RWPE2 (cell line): Measurements from ENCODE around the gene CCNB2.
"Not testable (repeated sequence)": the region's sequence is repeated elsewhere in the genome, so short reads cannot be mapped to it uniquely, and the experiment has no call there.

Experiments used
- ATAC-seq: fragments of 200-7000 bp; cut with Tn5 transposase; 3 replicates; pipeline ENCODE4 v1.9.1; 2021; ENCODE audit warnings: low read depth
- DNase-seq: peaks from one replicate; pipeline ENCODE4 v3.0.0-alpha.2; 2020; ENCODE audit warnings: low spot score
- H3K27ac ChIP-seq: fragments of 450-650 bp; 2 replicates; pipeline ENCODE4 v1.5.1; 2017; ENCODE audit warnings: mild to moderate bottlenecking; ENCODE audit not compliant: poor library complexity, severe bottlenecking
- H3K27me3 ChIP-seq: fragments of 250-450 bp; sonication (Bioruptor Pico); 2 replicates; pipeline ENCODE4 v1.5.1; 2021; ENCODE audit warnings: mild to moderate bottlenecking, moderate library complexity; ENCODE audit not compliant: insufficient read depth, poor library complexity, severe bottlenecking
- H3K36me3 ChIP-seq: fragments of 250-450 bp; sonication (Bioruptor Pico); 2 replicates; pipeline ENCODE4 v1.5.1; 2020; ENCODE audit warnings: low read depth, mild to moderate bottlenecking, moderate library complexity
- H3K4me1 ChIP-seq: fragments of 250-450 bp; sonication (Bioruptor Pico); 2 replicates; pipeline ENCODE4 v1.5.1; 2021; ENCODE audit warnings: mild to moderate bottlenecking, moderate library complexity; ENCODE audit not compliant: insufficient read depth, poor library complexity, severe bottlenecking
- H3K4me3 ChIP-seq: fragments of 250-450 bp; sonication (Bioruptor Pico); 2 replicates; pipeline ENCODE4 v1.5.1; 2021; ENCODE audit warnings: mild to moderate bottlenecking, moderate library complexity; ENCODE audit not compliant: severe bottlenecking
- H3K9me3 ChIP-seq: fragments of 250-450 bp; sonication (Bioruptor Pico); 2 replicates; pipeline ENCODE4 v1.5.1; 2021; ENCODE audit warnings: mild to moderate bottlenecking, moderate library complexity; ENCODE audit not compliant: severe bottlenecking
- CTCF ChIP-seq: fragments of 450-650 bp; IDR thresholded peaks from one replicate; pipeline ENCODE4 v1.5.1; 2017; ENCODE audit warnings: mild to moderate bottlenecking, moderate library complexity; ENCODE audit not compliant: poor library complexity, severe bottlenecking

The CCNB2 gene

GRCh38 chr15:59160880-59161593, 56.1 kb downstream of the CCNB2 start:
- Histone ChIP-seq H3K36me3 (peaks cover 95% of the 10 kb centered on the region), H3K27ac (no peak overlapping the region), H3K4me3 (no peak overlapping the region), H3K9me3 (no peaks in the 10 kb centered on the region), H3K4me1 (peaks cover 11% of the 10 kb centered on the region), H3K27me3 (no peaks in the 10 kb centered on the region)
- peak; percentile 31; the same call in 1 of the 3 replicates for ATAC-seq
- peak; percentile 74 for TF ChIP-seq CTCF
- peak; percentile 68 for DNase-seq

GRCh38 chr15:59162080-59162479, 57.1 kb downstream of the CCNB2 start:
- not testable (repeated sequence) for H3K27ac ChIP-seq, H3K9me3 ChIP-seq, H3K4me3 ChIP-seq, ATAC-seq, H3K27me3 ChIP-seq
- peak; percentile 21 for DNase-seq
- H3K4me1 ChIP-seq: peaks cover 22% of the 10 kb centered on the region
- peaks cover 90% of the 10 kb centered on the region for H3K36me3 ChIP-seq

GRCh38 chr15:59165726-59166125, 60.8 kb downstream of the CCNB2 start:
- no peak for TF ChIP-seq CTCF
- H3K4me3 ChIP-seq: no peak overlapping the region
- H3K4me1 ChIP-seq: peaks cover 58% of the 10 kb centered on the region
- peak overlapping the region; percentile 85 for H3K27ac ChIP-seq
- DNase-seq (peak; percentile 77), ATAC-seq (peak; percentile 69)
- no peaks in the 10 kb centered on the region for H3K27me3 ChIP-seq
- H3K9me3 ChIP-seq: no peaks in the 10 kb centered on the region
- H3K36me3 ChIP-seq: peaks cover 76% of the 10 kb centered on the region

- Histone ChIP-seq H3K27me3 (no peaks in the 10 kb centered on the region), H3K4me3 (no peak overlapping the region), H3K9me3 (no peaks in the 10 kb centered on the region), H3K36me3 (peaks cover 76% of the 10 kb centered on the region), H3K4me1 (peaks cover 63% of the 10 kb centered on the region), H3K27ac (peak overlapping the region; percentile 85)
- TF ChIP-seq CTCF: no peak
- no peak for DNase-seq
- ATAC-seq: no peak
Measured at GRCh38 chr15:59166166-59166565, 61.2 kb downstream of the CCNB2 start.

GRCh38 chr15:59166601-59167265, 61.8 kb downstream of the CCNB2 start:
- H3K27me3 ChIP-seq: no peaks in the 10 kb centered on the region
- H3K4me1 ChIP-seq: peaks cover 67% of the 10 kb centered on the region
- TF ChIP-seq CTCF: no peak
- ATAC-seq (no peak), DNase-seq (peak; percentile 48)
- peak overlapping the region; percentile 85 for H3K27ac ChIP-seq
- no peaks in the 10 kb centered on the region for H3K9me3 ChIP-seq
- H3K36me3 ChIP-seq: peaks cover 76% of the 10 kb centered on the region
- no peak overlapping the region for H3K4me3 ChIP-seq
